ENCODE data around the gene PSMA6.

DNA sequence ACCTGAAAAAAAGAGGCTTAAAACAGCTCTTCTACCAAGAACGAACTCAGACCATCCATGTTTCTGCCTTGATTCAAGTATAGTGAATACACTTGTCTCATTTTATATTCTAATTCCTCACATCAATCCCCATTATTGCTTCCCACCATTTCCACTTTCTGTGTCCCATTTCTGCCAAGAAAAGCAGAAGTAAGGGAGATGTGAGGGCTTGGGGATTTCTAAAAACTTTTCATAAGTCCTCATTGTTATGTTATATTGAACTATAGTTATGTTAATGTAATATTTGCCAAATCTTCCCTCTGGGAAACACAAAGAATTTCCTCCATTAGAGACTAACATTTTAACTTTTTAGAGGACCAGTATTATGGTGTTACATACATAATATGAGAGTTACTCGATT is 48.2 kb upstream of the PSMA6 start:
- TF ChIP-seq POLR2A (IDR thresholded peaks at IDR 0.05) = no peak
- TF ChIP-seq, protein P1, sequence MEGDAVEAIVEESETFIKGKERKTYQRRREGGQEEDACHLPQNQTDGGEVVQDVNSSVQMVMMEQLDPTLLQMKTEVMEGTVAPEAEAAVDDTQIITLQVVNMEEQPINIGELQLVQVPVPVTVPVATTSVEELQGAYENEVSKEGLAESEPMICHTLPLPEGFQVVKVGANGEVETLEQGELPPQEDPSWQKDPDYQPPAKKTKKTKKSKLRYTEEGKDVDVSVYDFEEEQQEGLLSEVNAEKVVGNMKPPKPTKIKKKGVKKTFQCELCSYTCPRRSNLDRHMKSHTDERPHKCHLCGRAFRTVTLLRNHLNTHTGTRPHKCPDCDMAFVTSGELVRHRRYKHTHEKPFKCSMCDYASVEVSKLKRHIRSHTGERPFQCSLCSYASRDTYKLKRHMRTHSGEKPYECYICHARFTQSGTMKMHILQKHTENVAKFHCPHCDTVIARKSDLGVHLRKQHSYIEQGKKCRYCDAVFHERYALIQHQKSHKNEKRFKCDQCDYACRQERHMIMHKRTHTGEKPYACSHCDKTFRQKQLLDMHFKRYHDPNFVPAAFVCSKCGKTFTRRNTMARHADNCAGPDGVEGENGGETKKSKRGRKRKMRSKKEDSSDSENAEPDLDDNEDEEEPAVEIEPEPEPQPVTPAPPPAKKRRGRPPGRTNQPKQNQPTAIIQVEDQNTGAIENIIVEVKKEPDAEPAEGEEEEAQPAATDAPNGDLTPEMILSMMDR (IDR thresholded peaks at IDR 0.05) = no peak

Measured in body of pancreas (tissue), 4 donors.